Ovary (tissue), 9 donors: ENCODE data around the gene CTIF. TPM values are rescaled to one million over a fixed set of nuclear protein-coding genes. Genes with fewer than 3 reads are reported as not detected.

ENCODE experiments used
- DNase-seq, 5 donors: peaks; one replicate each; pipeline ENCODE4 v3.0.0-alpha.2; 2019 to 2020
- H3K27ac ChIP-seq, 2 donors: fragments of 200-600 bp; one replicate each; pipeline versions ENCODE4 v1.5.1 to v1.8.0; 2019 to 2022
- H3K27me3 ChIP-seq: fragments of 200-600 bp; one replicate; pipeline ENCODE4 v1.8.0; 2022
- H3K36me3 ChIP-seq: fragments of 200-600 bp; sonication (generic); one replicate; pipeline ENCODE4 v1.5.1; 2019
- H3K4me1 ChIP-seq: one replicate; pipeline ENCODE4 v1.8.1; 2013; ENCODE audit warnings: mild to moderate bottlenecking, moderate library complexity; ENCODE audit not compliant: insufficient read depth
- H3K4me3 ChIP-seq: fragments of 200-600 bp; sonication (generic); one replicate; pipeline ENCODE4 v1.5.1; 2017
- H3K9me3 ChIP-seq, 2 donors: fragments of 200-600 bp in 1 of 2; sonication (generic) in 1 of 2; one replicate each; pipeline versions ENCODE4 v1.5.1 to v1.8.1; 2013 to 2019; ENCODE audit warnings: mild to moderate bottlenecking in 1 of 2, moderate library complexity in 1 of 2
- CTCF ChIP-seq, 3 donors: fragments of 450-650 bp in 2 of 3; fragments of 200-600 bp in 1 of 3; IDR thresholded peaks; one replicate each; pipeline versions ENCODE4 v1.5.1 to v1.8.0; 2016 to 2022; ENCODE audit warnings: antibody characterized with exemption in 3 of 3, mild to moderate bottlenecking in 1 of 3
- EP300 ChIP-seq: sonication (generic); formaldehyde crosslinking; IDR thresholded peaks from one replicate; pipeline ENCODE4 v1.6.1; 2017; ENCODE audit warnings: antibody characterized with exemption
- POLR2A ChIP-seq: fragments of 450-650 bp; IDR thresholded peaks from one replicate; pipeline ENCODE4 v1.6.1; 2017; ENCODE audit warnings: antibody characterized with exemption, mild to moderate bottlenecking, moderate library complexity
- WGBS, 3 donors: extraction: QIAGEN DNeasy Blood & Tissue Kit in 1 of 3; methylation state at CpG; one replicate each; pipeline versions ENCODE4 v1.1.5 to v1.1.7; 2013 to 2017; 5-methylcytosine and 5-hydroxymethylcytosine counted together
- intact Hi-C, 4 donors: fragments of 100-400 bp; cut with DNase I; formaldehyde crosslinking; loops; one replicate each; pipeline versions ENCODE4 v1.11.0 to v1.15.1; 2022 to 2023
- polyA plus RNA-seq, 2 donors: library from polyadenylated mRNA; stranded (reverse); fragments of 200-250 nt in 1 of 2; fragments of 350-450 nt in 1 of 2; fragmentation: Illumina TruSeq in 1 of 2; extraction: RNeasy Lipid Tissue Mini Kit (QIAGEN cat#74804) in 1 of 2; gene quantifications; one replicate each; pipeline ENCODE4 v1.2.3, GENCODE V29; 2013 to 2014
- total RNA-seq, 7 donors: library from RNA; depleted of rRNA in 2 of 7; stranded (reverse); fragments of >200 nt in 2 of 7; fragmentation: NEBNext Ultra II Directional in 3 of 7; extraction: Animal tissue kit (Norgen Biotek cat#: 25700) in 3 of 7; gene quantifications; one replicate each; pipeline versions ENCODE4 v1.1.0 to v1.2.4, GENCODE V29; 2016 to 2023
- donor health status: DM: no; HTN: no; CAD: no; lungs with moderate emphysema.
- donor health status: DM: no; HTN: no; CAD: no.
- donor health status: Bipolar disorder and iron deficiency.
- donor health status: DM: yes; HTN: yes; CAD: no.
- donor health status: DM: no; HTN: no; CAD: no.
- donor health status: DM: yes; HTN: yes; CAD: no.

Gene CTIF
- total and polyA plus RNA-seq, 9 donors = 18.5 to 94.1 (median 75.2) TPM

- no peaks in the 10 kb centered on the region for H3K27me3 ChIP-seq
- H3K36me3 ChIP-seq = no peaks in the 10 kb centered on the region
- H3K9me3 ChIP-seq = no peaks in the 10 kb centered on the region
- H3K4me1 ChIP-seq = peaks cover 5% of the 10 kb centered on the region
- H3K4me3 ChIP-seq = no peak overlapping the region
- no peak for DNase-seq
- H3K27ac ChIP-seq = no peak overlapping the region
- 70 to 76% (median 72%) methylated on average over 8 of the region's 8 CpGs for WGBS, 3 donors
- TF ChIP-seq POLR2A (no peak), EP300 (no peak), CTCF (IDR thresholded peaks at IDR 0.05) (no peak)
- intact Hi-C loops = no loop called here
Observed at GRCh38 chr18:48751727-48752468, 213.1 kb downstream of the CTIF start.

GRCh38 chr18:48752478-48752877 lies 213.6 kb downstream of the CTIF start:
- no peaks in the 10 kb centered on the region for H3K36me3 ChIP-seq

GRCh38 chr18:48752928-48753327 lies 214.1 kb downstream of the CTIF start:
- no peak overlapping the region for H3K27ac ChIP-seq
- no peak overlapping the region for H3K4me3 ChIP-seq
- H3K9me3 ChIP-seq = no peaks in the 10 kb centered on the region
- no peak for DNase-seq
- H3K27me3 ChIP-seq = no peaks in the 10 kb centered on the region
- WGBS, 3 donors = 93 to 96% (median 95%) methylated on average over 8 of the region's 8 CpGs
- intact Hi-C loops = no loop called here
- no peaks in the 10 kb centered on the region for H3K36me3 ChIP-seq
- TF ChIP-seq CTCF (IDR thresholded peaks at IDR 0.05) (no peak), EP300 (no peak), POLR2A (no peak)
- peaks cover 5% of the 10 kb centered on the region for H3K4me1 ChIP-seq

More at GRCh38 chr18:48752478-48752877, 213.6 kb downstream of the CTIF start:
- intact Hi-C loops = no loop called here
- no peak overlapping the region for H3K27ac ChIP-seq
- WGBS, 3 donors = 98 to 99% (median 98%) methylated on average over 8 of the region's 8 CpGs
- H3K4me3 ChIP-seq = no peak overlapping the region
- H3K4me1 ChIP-seq = peaks cover 5% of the 10 kb centered on the region
- no peaks in the 10 kb centered on the region for H3K27me3 ChIP-seq
- no peak for DNase-seq
- TF ChIP-seq CTCF (IDR thresholded peaks at IDR 0.05) = no peak
- no peaks in the 10 kb centered on the region for H3K9me3 ChIP-seq

GRCh38 chr18:48753691-48754090 lies 214.9 kb downstream of the CTIF start:
- intact Hi-C loops = no loop called here
- Histone ChIP-seq H3K4me1 (peaks cover 5% of the 10 kb centered on the region), H3K36me3 (no peaks in the 10 kb centered on the region), H3K4me3 (no peak overlapping the region), H3K9me3 (no peaks in the 10 kb centered on the region), H3K27ac (no peak overlapping the region), H3K27me3 (no peaks in the 10 kb centered on the region)
- DNase-seq = no peak
- TF ChIP-seq EP300 = no peak
- TF ChIP-seq POLR2A = no peak
- TF ChIP-seq CTCF (IDR thresholded peaks at IDR 0.05) = no peak
- 84 to 89% (median 88%) methylated on average over 11 of the region's 11 CpGs for WGBS, 3 donors
